Midbrain (tissue), 1 donor: ENCODE results near the gene TRABD.
"Not testable (repeated sequence)": the region's sequence is repeated elsewhere in the genome, so short reads cannot be mapped to it uniquely, and the experiment has no call there.

Experiments
- DNase-seq: peaks from one replicate; lab custom pipeline; 2025; lab: John Stamatoyannopoulos, UW

TRABD gene

DNA sequence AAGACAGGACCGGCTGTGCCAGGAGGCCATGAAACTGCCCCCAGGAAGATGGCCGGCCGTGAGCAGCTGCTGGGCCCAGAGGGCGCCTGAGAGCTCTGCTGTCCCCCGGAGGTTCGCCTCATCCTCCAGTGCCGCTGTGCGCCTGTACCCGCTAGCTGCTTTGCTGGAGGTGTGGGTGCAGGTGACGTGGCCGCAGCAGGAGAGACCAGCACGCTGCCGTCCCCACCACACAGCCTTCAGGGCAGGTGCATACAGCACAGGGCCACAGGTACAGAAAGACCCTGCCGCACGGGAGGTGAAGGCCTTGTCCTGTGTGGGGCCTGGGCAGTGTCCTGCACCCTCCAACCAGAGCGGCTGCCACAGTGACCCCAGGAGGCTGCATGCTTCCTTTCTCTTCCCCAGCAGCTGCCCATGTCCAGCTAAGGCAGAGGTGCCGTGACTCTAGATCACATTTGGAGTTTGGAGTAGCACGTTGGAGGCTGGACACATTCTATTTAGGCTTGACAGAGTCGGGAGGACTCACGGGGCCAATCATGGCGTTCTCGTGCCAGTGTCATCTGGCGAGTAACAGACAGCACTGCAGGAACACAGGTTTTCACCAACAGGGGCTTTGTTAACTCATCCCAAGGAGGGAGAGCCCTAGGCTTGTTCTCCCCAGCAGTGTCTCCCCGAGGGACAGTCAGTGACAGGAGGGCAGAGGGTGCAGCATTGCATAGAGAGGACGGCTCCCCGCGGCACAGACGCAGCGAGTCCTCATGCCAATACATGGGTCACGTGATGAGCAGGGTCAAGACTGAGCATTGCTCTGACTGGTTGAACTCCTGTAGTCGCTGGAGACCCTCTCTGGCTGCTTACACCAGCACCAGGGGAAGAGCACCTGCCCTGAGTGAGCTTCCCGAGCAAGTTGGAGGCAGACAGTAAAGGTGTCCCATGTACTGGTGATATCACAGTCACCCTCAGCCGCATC lies 33.9 kb upstream of the TRABD start:
- DNase-seq: no peak

- no peak for DNase-seq
These were observed 32.5 kb upstream of the TRABD start for GRCh38 chr22:50153056-50153755.

DNA sequence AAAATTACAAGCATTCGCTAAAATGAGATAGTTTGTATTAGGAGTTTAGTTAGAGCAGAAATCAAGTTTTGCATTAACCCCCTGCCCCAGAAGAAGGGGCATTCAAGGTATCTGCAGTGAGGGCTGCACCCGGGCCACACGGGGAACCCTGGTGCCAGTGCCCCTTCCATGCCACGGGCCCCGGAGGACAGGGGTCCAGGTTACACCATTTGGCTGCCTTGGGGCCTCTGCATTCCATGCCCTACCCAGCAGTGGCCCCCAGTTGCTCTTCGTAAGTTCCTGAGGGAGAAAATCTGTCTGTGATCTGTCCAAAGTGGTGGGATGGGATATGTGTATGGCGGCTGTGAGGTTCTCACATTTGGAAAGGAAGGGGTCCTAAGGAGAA lies 32.0 kb upstream of the TRABD start:
- no peak for DNase-seq

- DNase-seq: no peak
These were observed 27.9 kb upstream of the TRABD start for GRCh38 chr22:50157709-50158375.

DNA sequence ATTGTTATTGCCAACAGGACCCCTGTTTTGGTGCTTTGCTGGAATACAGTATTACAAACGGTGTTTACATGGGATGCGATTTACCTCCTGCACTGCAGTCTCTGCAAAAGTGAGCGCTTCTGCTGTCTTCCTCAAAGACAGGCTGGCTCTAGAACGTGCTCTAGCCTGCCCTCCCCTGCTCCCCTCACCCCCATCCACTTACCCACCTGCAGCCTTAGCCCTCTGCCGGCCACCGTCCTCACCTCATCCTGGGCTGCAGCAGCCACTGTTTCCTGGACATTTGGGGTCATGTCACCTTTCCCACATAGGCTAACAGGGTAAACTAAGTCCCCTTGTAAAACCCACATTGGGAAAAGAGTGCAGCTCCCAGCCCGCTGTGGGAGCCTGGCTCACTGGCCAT lies 24.8 kb upstream of the TRABD start:
- DNase-seq: no peak

GRCh38 chr22:50161508-50162390 lies 24.0 kb upstream of the TRABD start:
- no peak for DNase-seq

- DNase-seq: no peak
These were observed 23.2 kb upstream of the TRABD start for GRCh38 chr22:50162391-50162956.

- DNase-seq: no peak
These were observed 20.1 kb upstream of the TRABD start for GRCh38 chr22:50165436-50166123.

- no peak for DNase-seq
These were observed 17.8 kb upstream of the TRABD start for GRCh38 chr22:50167689-50168489.

DNA sequence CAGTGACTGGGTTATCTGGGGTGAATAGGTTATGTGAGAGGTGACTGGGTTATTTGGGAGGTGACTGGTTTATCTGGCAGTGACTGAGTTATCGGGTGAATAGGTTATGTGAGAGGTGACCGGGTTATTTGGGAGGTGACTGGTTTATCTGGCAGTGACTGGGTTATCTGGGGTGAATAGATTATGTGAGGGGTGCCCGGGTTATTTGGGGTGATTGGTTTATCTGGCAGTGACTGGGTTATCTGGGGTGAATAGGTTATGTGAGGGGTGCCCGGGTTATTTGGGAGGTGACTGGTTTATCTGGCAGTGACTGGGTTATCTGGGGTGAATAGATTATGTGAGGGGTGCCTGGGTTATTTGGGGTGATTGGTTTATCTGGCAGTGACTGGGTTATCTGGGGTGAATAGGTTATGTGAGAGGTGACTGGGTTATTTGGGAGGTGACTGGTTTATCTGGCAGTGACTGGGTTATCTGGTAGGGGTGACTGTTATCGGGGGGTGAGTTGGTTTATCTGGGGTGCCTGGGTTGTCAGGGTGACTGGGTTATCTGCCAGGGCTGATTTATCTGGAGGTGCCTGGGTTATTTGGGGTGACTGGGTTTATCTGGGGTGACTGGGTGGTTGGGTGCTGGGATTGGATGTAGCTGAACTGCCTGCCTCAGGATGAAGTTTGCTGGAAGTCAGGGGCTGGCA lies 17.1 kb upstream of the TRABD start:
- not testable (repeated sequence) for DNase-seq

- DNase-seq: no peak
These were observed 16.4 kb upstream of the TRABD start for GRCh38 chr22:50169181-50169759.

DNA sequence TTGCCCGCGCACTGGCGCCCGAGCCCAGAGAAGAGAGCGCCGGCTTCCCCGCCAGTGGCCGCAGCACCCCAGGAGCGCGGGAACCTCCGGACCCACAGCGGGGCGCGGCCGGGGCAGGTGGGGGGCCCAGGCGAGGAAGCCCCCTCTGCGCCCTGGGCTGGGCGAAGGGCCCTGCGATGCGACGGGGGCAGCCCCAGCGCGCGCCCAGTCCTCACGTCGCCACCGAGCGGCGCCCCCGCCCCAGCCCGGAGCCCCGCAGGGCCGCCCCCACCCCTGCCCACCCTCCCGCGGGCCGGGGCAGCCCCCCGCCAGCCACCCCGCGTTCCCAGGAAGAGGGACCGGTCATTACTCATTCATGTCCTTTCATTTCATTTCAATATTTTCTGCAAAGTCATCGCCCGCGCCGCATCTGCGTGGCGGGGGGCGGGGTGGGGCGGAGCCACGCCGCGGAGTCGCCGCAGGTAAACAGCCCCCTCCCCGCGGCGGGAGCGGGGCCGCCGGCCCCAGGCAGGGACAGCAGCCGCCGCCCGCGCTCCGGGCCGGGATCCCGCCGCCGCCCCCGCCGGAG lies 15.9 kb upstream of the TRABD start:
- no peak for DNase-seq

DNA sequence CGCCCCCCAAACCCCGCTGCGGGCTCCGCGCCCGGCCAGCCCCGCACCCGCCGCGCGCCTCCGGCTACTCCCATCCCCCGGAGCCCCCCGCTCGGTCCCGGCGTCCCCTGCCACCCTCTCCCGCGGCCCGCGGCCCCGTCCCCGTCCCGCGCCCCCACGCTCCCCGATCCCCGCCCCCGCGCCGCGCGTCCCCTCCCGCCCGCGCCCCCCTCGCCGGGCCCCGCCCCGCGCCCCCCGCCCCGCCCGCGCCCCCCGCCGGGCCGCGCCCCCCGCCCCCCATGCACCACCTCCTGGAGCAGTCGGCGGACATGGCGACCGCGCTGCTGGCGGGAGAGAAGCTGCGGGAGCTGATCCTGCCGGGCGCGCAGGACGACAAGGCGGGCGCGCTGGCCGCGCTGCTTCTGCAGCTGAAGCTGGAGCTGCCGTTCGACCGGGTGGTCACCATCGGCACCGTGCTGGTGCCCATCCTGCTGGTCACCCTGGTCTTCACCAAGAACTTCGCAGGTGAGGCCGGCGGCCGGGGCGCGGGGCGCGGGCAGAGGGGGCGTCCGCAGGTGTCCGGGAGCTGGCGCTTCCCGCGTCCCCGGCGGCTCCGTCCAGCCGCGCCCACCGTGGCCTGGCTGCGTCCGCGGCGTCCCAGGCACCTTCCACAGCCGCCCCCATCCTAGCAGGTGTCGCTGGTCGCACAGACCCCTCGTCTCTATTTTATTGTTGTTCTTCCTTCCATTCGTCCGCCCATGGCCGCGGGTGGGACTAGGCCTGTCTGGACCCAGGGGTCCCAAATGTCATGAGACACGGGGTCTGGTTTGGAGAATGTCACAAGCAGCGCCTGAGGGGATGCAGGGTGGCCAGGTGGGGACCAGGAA lies 15.0 kb upstream of the TRABD start, which contains the start of gene PANX2:
PANX2 (plus strand) TSS at position 279 of the 866 bp plus-strand sequence; CDS start at position 279, 0 bp downstream.
- DNase-seq: peak; percentile 15

DNA sequence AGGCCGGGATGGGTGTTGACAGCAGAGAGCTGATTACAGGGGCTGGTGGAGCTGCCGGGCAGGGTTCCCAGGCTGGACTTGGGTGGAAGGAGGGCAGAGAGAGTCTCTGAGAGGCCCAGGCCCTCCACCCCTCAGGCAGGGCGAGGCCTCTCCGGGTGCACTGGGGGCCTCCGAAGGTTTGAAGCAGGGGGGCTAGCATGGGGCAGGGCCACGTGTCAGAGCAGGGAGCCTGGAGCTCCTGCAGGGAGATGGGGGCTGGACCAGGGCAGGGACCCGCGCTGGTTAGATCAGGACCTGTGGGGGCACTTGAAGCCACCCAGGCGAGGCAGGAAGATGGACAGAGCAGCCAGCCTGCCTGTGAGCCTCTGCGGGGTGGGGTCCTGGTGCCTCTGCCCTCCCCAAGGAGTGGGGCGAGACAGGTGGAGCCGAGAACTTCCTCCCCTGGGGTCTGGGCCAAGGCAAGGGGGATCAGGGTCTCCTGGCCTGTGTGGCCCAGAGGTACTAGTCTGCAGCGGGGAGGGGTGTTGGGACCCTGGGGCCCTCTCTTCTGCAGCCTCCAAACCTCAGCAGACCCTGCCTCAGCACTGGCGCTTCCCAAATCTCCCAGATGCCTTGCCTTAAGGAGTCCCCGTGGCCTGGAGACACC lies 14.3 kb upstream of the TRABD start:
- DNase-seq: no peak

- DNase-seq: no peak
These were observed 13.7 kb upstream of the TRABD start for GRCh38 chr22:50171965-50172421.

DNA sequence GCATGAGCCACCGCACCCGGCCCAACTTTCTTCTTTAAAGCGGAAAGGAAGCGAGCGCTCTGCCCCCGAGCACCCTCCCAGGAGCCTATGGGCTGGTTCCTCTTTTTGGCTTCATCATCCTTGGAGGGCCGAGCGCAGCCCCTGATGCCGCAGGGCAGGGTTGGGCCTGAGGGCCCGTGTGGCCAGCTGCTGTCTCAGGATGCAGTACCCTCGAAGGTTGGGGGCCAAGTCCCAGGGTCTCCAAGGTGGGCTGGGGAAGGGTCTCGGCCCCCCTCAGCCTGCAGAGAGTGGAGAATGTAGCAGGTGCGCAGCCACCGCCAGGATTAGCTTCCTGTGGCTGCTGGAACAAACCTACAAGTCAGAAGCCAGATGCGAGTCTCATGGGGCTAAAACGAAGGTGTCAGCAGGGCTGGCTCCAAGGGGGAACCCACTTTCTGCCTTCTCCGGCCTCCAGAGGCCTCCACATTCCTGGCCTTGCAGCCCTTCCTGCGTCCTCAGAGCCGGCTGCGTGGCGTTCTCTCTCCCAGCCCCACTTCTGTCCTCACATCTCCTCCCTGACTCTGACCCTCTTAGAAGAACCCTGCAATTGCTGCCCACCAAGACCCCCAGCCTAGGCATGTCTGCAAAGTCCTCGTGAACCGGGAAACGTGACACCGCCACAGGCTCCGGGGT lies 12.3 kb upstream of the TRABD start:
- no peak for DNase-seq
